Stimulated activated CD4-positive, alpha-beta T cell treated with anti-CD3 and anti-CD28 coated beads, Interleukin-12 subunit alpha, Interleukin-12 subunit beta, amount 100 ng/mL, for 24 hours (primary cell): ENCODE data around the gene SMTN.
"Not testable (repeated sequence)": the region's sequence is repeated elsewhere in the genome, so short reads cannot be mapped to it uniquely, and the experiment has no call there.

ENCODE experiments used
- DNase-seq, 2 experiments: peaks; one replicate each; pipeline ENCODE4 v3.0.0-alpha.2; 2020; ENCODE audit warnings: low read depth in 2 of 2

Gene SMTN

GRCh38 chr22:31080848-31081649 lies at the start of gene SMTN:
Gene SMTN, plus strand, starts transcription at chr22:31081318. Its CDS starts 1,941 bp downstream, at chr22:31083259.
- peak; percentile 77 to 87 for DNase-seq

DNA sequence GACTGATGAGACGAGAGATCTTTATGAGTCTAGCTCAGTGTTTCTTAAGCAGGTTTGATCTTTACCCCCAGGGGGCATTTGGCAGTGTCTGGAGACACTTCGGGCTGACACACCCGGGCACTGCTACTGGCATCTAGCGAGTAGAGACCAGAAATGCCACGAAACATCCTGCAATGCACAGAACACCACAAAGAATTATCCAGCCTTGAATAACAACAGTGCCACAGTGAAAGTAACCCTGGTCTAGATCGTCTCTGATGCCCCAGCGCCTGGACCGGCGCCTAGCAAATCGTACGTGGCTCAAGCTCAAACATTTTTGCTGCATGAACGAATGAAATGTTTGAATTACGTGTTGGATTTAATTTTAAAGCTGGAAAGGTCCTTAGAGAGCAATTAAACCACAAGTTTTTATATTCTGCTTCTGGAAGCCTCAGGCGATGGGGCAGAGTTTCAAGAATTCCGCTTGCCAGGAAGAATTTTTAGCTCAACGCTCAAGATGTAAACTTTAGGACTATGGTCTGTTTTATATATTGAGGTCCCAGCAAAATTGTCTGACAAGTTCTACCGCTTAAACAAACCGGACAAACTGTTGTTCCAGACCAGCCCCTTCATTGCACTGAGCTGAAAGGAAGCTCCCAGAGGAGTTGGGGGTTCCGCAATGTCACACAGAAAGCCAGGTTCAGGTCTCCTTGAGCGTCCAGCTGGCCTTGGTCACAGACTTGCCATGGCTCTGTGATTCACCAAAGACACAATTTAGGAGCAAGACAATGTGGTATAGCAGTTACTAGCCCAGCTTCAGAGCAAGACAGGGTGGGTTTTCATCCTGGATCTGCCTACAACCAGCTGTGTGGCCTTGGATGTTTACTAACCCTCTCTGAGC lies 44.2 kb upstream of the SMTN start:
- DNase-seq = no peak

- DNase-seq = no peak
Observed at GRCh38 chr22:31038686-31039085, 42.4 kb upstream of the SMTN start.

DNA sequence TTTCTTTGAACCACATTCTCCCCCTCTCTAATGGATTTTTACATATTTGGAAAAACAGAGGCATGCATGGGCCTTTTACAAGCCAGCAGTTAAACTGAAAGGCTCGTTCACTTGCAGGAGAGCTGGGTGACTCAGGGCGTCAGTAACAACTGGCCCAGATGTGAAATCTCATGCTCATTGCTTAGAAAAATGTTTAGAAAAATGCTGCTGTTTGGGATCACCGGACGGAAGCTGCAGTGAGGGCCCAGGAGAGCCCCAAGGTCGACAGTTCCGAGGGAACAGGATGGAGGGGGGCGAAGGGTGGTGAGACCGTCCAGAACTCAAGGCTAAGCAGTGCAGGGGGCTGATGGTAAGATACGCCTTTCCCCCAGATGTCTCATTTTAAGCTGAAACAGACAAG lies 41.7 kb upstream of the SMTN start:
- DNase-seq = no peak

- no peak for DNase-seq
Observed at GRCh38 chr22:31040542-31041398, 40.3 kb upstream of the SMTN start.

GRCh38 chr22:31044262-31044861 lies 36.8 kb upstream of the SMTN start:
- DNase-seq = no peak

DNA sequence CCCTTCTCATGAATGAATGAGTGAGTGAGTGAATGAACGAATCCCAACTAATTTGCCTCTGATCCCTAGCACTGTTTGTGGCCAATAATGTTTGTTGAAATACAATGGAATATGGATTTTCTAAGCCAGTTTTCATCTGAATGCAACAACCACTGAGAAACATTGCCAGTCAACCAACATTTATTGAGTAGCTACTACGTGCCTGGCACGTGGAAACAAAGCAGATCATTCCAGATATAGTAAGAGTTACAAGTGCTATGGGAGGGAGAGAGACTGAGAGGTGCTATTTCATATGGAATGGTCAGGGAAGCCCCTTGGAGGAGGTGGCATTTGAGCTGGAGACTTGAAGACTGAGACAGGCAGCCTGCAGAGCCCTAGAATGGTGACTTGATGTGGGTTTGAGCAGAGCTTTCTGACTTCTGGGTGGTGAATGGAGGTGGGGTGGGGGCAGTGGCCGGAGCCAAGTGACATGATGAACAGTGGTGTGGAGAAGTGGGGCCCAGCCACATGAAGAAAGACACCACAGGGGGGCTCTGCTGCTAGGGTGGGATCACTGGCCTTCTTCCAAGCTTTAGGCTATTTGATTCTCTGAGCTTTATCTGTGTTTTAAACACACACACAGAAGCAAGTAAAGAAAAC lies 35.1 kb upstream of the SMTN start:
- DNase-seq = no peak

- DNase-seq = no peak
Observed at GRCh38 chr22:31046539-31047226, 34.4 kb upstream of the SMTN start.

DNA sequence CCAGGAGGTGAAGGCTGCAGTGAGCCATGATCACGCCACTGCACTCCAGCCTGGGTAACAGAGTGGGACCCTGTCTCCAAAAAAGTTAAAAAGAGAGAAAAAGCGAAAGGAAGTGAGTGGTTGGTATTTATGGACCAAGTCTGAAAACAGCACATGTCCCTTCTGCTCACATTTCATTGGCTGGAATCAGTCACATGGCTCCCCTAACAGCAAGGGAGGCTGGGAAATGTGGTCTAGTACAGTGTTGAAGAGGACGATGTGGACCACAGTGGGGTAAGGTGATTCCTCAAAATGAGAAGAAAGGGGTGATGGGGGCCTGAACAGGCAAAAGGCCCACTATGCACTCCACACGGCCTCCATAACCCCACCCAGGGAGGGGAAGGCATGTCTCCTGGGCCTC lies 32.5 kb upstream of the SMTN start:
- DNase-seq = no peak

GRCh38 chr22:31049815-31050420 lies 31.2 kb upstream of the SMTN start:
- DNase-seq = no peak

- no peak for DNase-seq
Observed at GRCh38 chr22:31055117-31055634, 25.9 kb upstream of the SMTN start.

DNA sequence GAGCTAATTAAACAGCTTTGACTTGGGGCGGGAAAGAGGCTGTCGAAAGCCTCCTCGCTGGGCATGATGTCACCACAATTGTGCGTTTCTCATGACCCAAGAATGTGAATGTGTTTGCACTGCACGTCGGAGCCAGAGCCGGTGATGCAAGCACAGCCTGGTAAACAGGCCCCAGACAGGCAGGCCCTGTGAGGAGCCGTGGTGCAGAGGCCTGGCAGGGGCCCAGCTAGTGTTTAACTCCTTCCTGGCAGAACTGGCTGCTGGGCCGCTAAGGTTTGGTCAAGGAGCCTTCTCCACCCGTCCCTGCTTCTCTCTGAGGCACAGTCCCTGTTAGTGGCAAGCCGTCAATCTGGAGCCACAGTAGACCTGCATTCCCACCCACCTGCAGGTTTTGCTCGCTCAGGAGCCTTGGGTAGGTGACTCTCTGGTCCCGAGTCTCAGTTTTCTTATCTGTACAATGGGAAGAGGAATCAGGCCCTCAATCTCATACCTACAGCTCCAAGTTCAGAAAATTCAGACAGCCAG lies 25.4 kb upstream of the SMTN start:
- DNase-seq = no peak

DNA sequence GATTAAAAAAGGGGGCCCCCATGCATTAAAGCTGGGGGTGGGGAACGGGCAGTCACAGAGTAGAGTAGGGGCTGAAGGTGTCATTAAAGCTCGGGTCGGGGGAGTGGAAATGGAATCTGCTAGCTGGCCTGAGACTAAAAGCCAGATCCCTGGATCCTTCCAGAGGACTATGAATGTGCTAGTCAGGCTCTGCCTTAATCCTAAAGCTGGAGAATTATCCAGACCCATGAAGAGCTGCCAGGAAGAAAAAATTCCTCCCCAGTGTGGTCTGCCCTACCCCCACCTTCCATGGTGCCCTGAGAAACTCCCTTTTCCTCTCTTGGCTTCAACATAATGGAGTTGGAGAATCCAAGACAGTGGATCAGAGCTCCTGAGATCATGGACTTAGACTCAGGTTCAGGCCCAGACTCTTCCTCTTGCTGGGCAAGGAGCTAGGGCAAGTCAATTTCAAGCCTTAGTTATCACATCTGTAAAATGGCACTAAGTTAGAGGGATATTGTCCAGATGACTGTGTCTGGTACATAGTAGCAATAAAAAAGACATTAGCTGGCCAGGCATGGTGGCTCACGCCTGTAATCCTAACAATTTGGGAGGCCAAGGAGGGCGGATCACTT lies 24.0 kb upstream of the SMTN start:
- DNase-seq = no peak

- DNase-seq = not testable (repeated sequence)
Observed at GRCh38 chr22:31059663-31060062, 21.5 kb upstream of the SMTN start.

- DNase-seq = no peak
Observed at GRCh38 chr22:31062566-31063230, 18.4 kb upstream of the SMTN start.

GRCh38 chr22:31064369-31064768 lies 16.7 kb upstream of the SMTN start:
- no peak for DNase-seq

GRCh38 chr22:31068970-31069369 lies 12.1 kb upstream of the SMTN start:
- DNase-seq = no peak

DNA sequence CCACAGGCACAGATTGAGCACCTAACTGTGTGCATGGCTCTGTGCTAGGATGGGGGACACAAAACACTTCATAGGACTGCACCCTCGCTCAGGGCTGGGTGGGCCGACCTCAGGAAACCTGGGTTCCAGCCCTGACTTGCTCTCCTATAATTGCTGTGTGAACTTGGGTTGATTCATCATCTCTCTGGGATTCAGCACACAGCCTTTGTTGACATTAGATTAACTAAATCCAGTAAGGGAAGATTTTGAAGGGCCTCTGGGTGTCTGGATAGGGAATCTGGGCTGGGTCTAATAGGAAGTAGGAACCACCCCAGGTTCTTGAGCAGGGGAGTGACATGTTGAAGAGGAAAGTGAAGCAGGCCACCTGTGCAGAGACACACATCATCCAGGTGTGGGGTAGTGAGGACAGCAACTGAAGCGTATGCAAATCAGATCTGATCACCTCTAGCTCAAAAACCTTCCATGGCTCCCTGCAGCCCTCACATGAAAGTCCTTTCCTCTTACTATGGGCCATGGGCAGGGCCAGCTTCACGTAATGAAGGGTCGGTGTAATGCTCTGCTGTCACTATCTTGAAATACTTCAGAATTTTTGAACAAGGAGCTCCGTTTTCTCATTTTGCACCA lies 11.3 kb upstream of the SMTN start:
- not testable (repeated sequence) for DNase-seq
